Panc1 (cell line): Measurements from ENCODE around the gene HOXA5. TPM values are rescaled to one million over a fixed set of nuclear protein-coding genes. Genes with fewer than 3 reads are reported as not detected.

Experiments used
- ATAC-seq: fragments of 200-7000 bp; cut with Tn5 transposase; 2 replicates; pipeline ENCODE4 v1.9.1; 2020; ENCODE audit warnings: mild to moderate bottlenecking, moderate library complexity
- BruUV-seq: library from RNA; stranded (reverse); fragments of 400-500 nt; replicated peaks from 2 replicates; lab custom pipeline; 2021; lab: Mats Ljungman, UMichigan
- CTCF ChIA-PET: fragments of 300-600 bp; sonication (Branson Sonifier 250); formaldehyde crosslinking; loops from one replicate; lab custom pipeline; 2022; ENCODE audit warnings: antibody characterized with exemption; lab: Charles Lee
- POLR2A ChIA-PET: fragments of 300-600 bp; sonication (Branson Sonifier 250); formaldehyde crosslinking; loops from one replicate; lab custom pipeline; 2022; ENCODE audit warnings: antibody characterized with exemption; lab: Charles Lee
- DNase-seq: peaks from one replicate; pipeline ENCODE4 v3.0.0-alpha.2; 2010; ENCODE audit warnings: low read depth, low spot score
- H3K27ac ChIP-seq: 2 replicates; pipeline ENCODE4 v1.5.1; 2011; ENCODE audit warnings: mild to moderate bottlenecking, low read length, inconsistent platforms
- H3K27me3 ChIP-seq: fragments of 200-500 bp; sonication (Bioruptor generic); 2 replicates; pipeline ENCODE4 v1.6.0; 2014; ENCODE audit warnings: low read length, inconsistent platforms; ENCODE audit not compliant: control insufficient read depth, insufficient read depth
- H3K36me3 ChIP-seq: fragments of 200-500 bp; sonication (Bioruptor generic); 2 replicates; pipeline ENCODE4 v1.5.1; 2014; ENCODE audit warnings: inconsistent platforms, mild to moderate bottlenecking, low read length, moderate library complexity; ENCODE audit not compliant: control insufficient read depth, insufficient read depth
- H3K4me1 ChIP-seq: 2 replicates; pipeline ENCODE4 v1.5.1; 2011; ENCODE audit warnings: inconsistent platforms, mild to moderate bottlenecking, low read length, moderate library complexity; ENCODE audit not compliant: control insufficient read depth, insufficient read depth
- H3K4me3 ChIP-seq, 2 experiments: 2 replicates each; pipeline ENCODE4 v1.5.1; 2011 to 2012; ENCODE audit warnings: low read depth in 2 of 2, low read length in 2 of 2, mild to moderate bottlenecking in 2 of 2, inconsistent platforms in 1 of 2, moderate library complexity in 1 of 2
- H3K9me3 ChIP-seq: fragments of 200-500 bp; sonication (Bioruptor generic); 2 replicates; pipeline ENCODE4 v1.5.1; 2014; ENCODE audit warnings: low read depth, mild to moderate bottlenecking, inconsistent platforms, low read length, moderate library complexity; ENCODE audit not compliant: control insufficient read depth, insufficient read depth
- POLR2AphosphoS5 ChIP-seq: IDR thresholded peaks from 2 replicates; pipeline ENCODE4 v1.6.1; 2012; ENCODE audit warnings: mild to moderate bottlenecking, low read depth, low read length, moderate library complexity
- SIN3A ChIP-seq: IDR thresholded peaks from 2 replicates; pipeline ENCODE4 v1.6.1; 2012; ENCODE audit warnings: low read depth, mild to moderate bottlenecking, low read length, moderate library complexity, borderline replicate concordance; ENCODE audit not compliant: insufficient read depth
- TCF7L2 ChIP-seq: IDR thresholded peaks from 2 replicates; pipeline ENCODE4 v1.6.1; 2011; ENCODE audit warnings: mild to moderate bottlenecking, low read depth, low read length, inconsistent platforms
- in situ Hi-C: cut with HindIII; loops from 2 replicates; pipeline ENCODE4 v1.10.0; 2016; ENCODE audit warnings: low sequenced_read_pairs, low pct_unique_long_range_greater_than_20kb
- intact Hi-C: fragments of 100-400 bp; cut with micrococcal nuclease; formaldehyde crosslinking; loops from one replicate; pipeline ENCODE4 v1.10.0; 2022; ENCODE audit not compliant: unreplicated experiment
- total RNA-seq: library from RNA; stranded (reverse); gene quantifications from one replicate; pipeline ENCODE4 v1.2.1, GENCODE V29; 2021; ENCODE audit not compliant: unreplicated experiment
- TF ChIP-seq, protein P1 (sequence below), 2 experiments: IDR thresholded peaks; 2 replicates each; pipeline ENCODE4 v1.6.1; 2011 to 2012; ENCODE audit warnings: low read depth in 2 of 2, control low read depth in 1 of 2, low read length in 1 of 2, mild to moderate bottlenecking in 1 of 2, moderate library complexity in 1 of 2; ENCODE audit not compliant: insufficient read depth in 1 of 2
- TF ChIP-seq, protein P2 (sequence below): fragments of 450-650 bp; IDR thresholded peaks from 2 replicates; pipeline ENCODE4 v1.5.1; 2017; ENCODE audit warnings: mild to moderate bottlenecking

The HOXA5 gene
- total RNA-seq, 1 experiment from 2014 or later: 3.9 TPM

DNA sequence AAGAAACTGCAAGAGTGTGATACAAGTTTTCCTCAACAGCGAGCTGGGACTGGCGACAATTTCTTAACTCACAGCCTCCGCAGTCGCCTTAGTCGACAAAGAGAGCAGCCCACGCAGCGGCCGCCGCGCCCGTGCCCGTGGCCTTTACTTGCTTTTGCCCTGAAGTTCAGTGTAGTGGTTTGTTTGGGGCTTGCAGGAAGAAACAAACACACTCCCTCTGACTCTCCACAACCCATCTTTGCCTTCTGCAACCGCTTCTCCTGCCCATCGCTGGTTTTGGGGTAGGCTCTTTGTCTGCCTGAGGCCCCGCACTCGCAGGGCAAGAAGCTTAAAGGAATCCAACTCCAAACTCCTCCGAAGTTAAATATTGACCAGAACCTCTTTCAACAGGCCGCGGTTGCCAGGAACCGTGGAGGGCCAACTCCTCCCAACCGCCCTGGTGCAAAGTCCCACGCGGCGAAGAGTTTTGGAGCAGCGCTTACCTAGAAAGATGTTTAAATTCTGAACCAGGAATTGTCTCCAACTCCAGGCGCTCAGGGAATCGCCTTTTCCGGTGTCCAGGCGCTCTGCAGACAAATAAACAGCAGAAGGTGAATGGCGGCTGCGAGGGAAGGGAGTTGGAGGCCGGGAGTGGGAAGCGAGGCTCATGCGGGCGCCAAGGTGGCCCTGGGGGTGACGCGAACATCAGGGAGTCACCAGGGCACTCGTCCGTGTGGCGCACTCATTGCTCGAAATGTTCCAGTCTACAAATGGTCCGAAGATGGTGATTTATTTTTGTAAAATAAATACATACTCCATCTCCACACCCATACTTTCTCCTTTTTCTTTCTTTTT lies 21.2 kb downstream of the HOXA5 start:
- no peaks in the 10 kb centered on the region for H3K27me3 ChIP-seq
- TF ChIP-seq, protein P1, sequence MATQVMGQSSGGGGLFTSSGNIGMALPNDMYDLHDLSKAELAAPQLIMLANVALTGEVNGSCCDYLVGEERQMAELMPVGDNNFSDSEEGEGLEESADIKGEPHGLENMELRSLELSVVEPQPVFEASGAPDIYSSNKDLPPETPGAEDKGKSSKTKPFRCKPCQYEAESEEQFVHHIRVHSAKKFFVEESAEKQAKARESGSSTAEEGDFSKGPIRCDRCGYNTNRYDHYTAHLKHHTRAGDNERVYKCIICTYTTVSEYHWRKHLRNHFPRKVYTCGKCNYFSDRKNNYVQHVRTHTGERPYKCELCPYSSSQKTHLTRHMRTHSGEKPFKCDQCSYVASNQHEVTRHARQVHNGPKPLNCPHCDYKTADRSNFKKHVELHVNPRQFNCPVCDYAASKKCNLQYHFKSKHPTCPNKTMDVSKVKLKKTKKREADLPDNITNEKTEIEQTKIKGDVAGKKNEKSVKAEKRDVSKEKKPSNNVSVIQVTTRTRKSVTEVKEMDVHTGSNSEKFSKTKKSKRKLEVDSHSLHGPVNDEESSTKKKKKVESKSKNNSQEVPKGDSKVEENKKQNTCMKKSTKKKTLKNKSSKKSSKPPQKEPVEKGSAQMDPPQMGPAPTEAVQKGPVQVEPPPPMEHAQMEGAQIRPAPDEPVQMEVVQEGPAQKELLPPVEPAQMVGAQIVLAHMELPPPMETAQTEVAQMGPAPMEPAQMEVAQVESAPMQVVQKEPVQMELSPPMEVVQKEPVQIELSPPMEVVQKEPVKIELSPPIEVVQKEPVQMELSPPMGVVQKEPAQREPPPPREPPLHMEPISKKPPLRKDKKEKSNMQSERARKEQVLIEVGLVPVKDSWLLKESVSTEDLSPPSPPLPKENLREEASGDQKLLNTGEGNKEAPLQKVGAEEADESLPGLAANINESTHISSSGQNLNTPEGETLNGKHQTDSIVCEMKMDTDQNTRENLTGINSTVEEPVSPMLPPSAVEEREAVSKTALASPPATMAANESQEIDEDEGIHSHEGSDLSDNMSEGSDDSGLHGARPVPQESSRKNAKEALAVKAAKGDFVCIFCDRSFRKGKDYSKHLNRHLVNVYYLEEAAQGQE (IDR thresholded peaks at IDR 0.05; ENCODE audit: insufficient read depth in 1 of 2, low read depth in 2 of 2, low read length in 1 of 2): no peak
- TF ChIP-seq SIN3A (no peak), POLR2AphosphoS5 (no peak; the same call in 1 of the 2 replicates), TCF7L2 (0 out of 2 replicates have a peak, but pooled peaks have one; percentile 7)
- TF ChIP-seq, protein P2, sequence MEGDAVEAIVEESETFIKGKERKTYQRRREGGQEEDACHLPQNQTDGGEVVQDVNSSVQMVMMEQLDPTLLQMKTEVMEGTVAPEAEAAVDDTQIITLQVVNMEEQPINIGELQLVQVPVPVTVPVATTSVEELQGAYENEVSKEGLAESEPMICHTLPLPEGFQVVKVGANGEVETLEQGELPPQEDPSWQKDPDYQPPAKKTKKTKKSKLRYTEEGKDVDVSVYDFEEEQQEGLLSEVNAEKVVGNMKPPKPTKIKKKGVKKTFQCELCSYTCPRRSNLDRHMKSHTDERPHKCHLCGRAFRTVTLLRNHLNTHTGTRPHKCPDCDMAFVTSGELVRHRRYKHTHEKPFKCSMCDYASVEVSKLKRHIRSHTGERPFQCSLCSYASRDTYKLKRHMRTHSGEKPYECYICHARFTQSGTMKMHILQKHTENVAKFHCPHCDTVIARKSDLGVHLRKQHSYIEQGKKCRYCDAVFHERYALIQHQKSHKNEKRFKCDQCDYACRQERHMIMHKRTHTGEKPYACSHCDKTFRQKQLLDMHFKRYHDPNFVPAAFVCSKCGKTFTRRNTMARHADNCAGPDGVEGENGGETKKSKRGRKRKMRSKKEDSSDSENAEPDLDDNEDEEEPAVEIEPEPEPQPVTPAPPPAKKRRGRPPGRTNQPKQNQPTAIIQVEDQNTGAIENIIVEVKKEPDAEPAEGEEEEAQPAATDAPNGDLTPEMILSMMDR: no peak
- H3K4me1 ChIP-seq: peaks cover 85% of the 10 kb centered on the region
- no TSS peak for BruUV-seq
- H3K36me3 ChIP-seq: no peaks in the 10 kb centered on the region
- intact Hi-C loops (loop anchor here (1.0 kb wide), 1 partner anchor 8 kb away; no protein-coding TSS in a partner anchor), in situ Hi-C loops (no loop called here)
- POLR2A ChIA-PET: interaction anchor here (0.6 kb wide), 3 partner anchors 263 to 443 kb away, joined by 3 to 14 read pairs (median 3); no protein-coding TSS in a partner anchor
- H3K9me3 ChIP-seq: no peaks in the 10 kb centered on the region
- peak overlapping the region; percentile 99 for H3K27ac ChIP-seq
- ATAC-seq (peak; percentile 46), DNase-seq (no peak)
- CTCF ChIA-PET: no interaction called here
- H3K4me3 ChIP-seq: peak overlapping the region; percentile 51 to 67

GRCh38 chr7:27121684-27122076 lies 21.8 kb downstream of the HOXA5 start:
- Histone ChIP-seq H3K4me1 (peaks cover 85% of the 10 kb centered on the region), H3K4me3 (peak overlapping the region; percentile 51 to 67), H3K36me3 (no peaks in the 10 kb centered on the region), H3K9me3 (no peaks in the 10 kb centered on the region), H3K27me3 (no peaks in the 10 kb centered on the region), H3K27ac (peak overlapping the region; percentile 99)
- POLR2A ChIA-PET: interaction anchor here (0.6 kb wide), 2 partner anchors 264 to 443 kb away, joined by 3 to 14 read pairs; no protein-coding TSS in a partner anchor
- intact Hi-C loops (loop anchor here (1.0 kb wide), 1 partner anchor 7 kb away; no protein-coding TSS in a partner anchor), in situ Hi-C loops (no loop called here)
- peak; percentile 50; the same call in 1 of the 2 replicates for TF ChIP-seq TCF7L2
- TF ChIP-seq, protein P1 (IDR thresholded peaks at IDR 0.05; ENCODE audit: insufficient read depth in 1 of 2, low read depth in 2 of 2, low read length in 1 of 2): no peak
- TF ChIP-seq, protein P2: no peak
- TF ChIP-seq SIN3A: no peak
- ATAC-seq (no peak), DNase-seq (no peak)
- CTCF ChIA-PET: interaction anchor here (1.3 kb wide), 1 partner anchor 29 kb away, joined by 4 read pairs; no protein-coding TSS in a partner anchor
- BruUV-seq: no TSS peak
